Left renal pelvis (tissue), 4 donors: ENCODE data around the gene PSMC3IP. TPM values are rescaled to one million over a fixed set of nuclear protein-coding genes. Genes with fewer than 3 reads are reported as not detected.
"Not testable (repeated sequence)": the region's sequence is repeated elsewhere in the genome, so short reads cannot be mapped to it uniquely, and the experiment has no call there.

ENCODE experiments used
- DNase-seq, 4 donors: peaks; one replicate each; pipeline ENCODE4 v3.0.0-alpha.2; 2013; ENCODE audit warnings: low read depth in 4 of 4, low spot score in 3 of 4
- polyA plus RNA-seq, 4 donors: library from polyadenylated mRNA; unstranded; fragments of 120-200 nt; gene quantifications; one replicate each; pipeline ENCODE4 v1.2.1, GENCODE V29; 2013; ENCODE audit not compliant: insufficient read length in 4 of 4

The PSMC3IP gene
- polyA plus RNA-seq, 4 donors: 14.3 to 21.8 (median 18.6) TPM

DNA sequence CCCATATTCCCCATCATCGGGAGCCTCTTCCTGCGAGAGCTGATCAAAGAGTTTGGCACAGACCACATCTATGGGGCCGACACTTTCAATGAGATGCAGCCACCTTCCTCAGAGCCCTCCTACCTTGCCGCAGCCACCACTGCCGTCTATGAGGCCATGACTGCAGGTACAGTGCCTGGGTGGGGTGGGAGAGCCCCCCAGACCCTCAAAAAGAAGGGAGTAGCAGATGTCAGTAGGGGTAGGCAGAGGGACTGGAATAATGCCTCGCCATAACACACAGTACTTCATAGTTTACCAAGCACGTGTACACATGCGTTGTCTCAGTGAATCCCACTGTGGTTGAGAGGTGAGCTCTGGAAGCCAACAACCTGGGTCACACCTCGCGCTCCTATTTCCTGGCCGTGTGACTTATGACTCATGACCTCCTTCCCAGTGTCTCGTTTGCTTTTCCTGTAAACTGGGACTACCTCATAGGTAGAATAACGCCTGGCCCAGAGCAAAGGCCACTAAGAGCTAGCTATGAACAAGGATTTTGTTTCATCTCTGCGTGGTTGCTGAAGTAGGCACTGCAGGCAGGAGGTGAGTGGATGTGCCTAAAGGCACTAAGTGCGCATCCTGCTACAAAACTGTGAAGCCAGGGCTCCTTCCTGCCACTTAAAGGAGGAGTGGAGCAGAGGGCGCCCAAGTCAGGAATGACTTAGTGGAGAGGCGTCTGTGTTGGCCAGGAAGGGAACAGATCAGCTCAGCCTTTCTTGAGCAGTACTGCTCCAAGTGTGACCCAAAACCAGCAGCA lies 36.3 kb downstream of the PSMC3IP start:
- no peak for DNase-seq

DNA sequence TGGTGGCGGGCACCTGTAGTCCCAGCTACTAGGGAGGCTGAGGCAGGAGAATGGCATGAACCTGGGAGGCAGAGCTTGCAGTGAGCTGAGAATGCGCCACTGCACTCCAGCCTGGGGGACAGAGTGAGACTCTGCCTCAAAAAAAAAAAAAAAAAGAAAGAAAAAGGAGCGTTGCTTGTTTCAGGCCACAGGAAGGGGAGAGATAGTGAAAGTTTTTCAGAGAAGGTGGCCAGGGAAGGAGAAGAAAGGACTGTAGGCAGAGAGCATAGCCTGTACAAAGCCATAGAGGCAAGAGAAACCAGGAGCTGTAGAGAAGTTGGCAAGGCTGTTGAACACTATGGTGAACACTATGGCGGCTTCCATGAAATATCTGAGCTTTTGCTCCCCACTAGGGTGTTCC lies 37.0 kb downstream of the PSMC3IP start:
- DNase-seq: not testable (repeated sequence)

DNA sequence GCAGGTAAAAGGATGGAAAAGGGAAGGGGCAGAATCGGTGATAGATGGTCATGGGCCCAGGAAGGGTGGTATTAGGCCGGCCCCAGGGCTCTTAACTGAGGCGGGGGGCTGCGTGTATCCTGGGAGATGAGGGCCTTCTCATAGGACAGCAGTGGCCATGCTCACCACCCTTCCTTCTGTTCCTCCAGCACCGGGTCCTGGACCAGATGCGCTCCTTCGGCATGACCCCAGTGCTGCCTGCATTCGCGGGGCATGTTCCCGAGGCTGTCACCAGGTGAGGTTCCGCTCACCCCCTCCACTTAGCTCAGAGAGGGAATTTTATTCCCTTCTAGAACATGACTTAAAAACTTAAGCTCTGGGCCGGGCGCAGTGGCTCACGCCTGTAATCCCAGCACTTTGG lies 39.0 kb downstream of the PSMC3IP start:
- DNase-seq: no peak

DNA sequence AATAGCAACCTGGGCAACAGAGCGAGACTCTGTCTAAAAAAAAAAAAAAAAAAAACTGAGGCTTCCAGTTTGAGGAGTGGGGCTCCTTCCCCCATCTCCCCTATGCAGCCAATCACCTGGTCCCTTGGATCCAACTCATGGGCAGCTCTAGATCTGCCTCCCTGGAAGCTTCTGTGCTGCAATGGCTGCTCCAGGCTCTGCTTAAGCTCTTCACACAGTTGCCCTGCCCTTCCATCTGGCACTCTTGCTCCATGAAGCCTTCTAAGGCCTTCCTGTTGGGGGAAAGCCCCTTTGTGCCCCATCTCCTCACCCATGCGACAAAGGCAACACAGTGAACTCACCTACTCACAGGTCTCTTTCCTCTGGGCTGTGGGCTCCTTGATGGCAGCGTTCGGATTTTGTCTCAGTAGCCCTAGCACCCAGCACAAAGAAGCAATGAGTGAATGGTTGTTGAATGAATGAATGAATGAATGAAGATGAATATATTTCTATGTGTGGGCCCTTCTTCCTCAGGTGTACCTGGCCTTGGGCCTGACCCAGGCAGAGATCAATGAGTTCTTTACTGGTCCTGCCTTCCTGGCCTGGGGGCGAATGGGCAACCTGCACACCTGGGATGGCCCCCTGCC lies 39.6 kb downstream of the PSMC3IP start:
- no peak for DNase-seq

DNA sequence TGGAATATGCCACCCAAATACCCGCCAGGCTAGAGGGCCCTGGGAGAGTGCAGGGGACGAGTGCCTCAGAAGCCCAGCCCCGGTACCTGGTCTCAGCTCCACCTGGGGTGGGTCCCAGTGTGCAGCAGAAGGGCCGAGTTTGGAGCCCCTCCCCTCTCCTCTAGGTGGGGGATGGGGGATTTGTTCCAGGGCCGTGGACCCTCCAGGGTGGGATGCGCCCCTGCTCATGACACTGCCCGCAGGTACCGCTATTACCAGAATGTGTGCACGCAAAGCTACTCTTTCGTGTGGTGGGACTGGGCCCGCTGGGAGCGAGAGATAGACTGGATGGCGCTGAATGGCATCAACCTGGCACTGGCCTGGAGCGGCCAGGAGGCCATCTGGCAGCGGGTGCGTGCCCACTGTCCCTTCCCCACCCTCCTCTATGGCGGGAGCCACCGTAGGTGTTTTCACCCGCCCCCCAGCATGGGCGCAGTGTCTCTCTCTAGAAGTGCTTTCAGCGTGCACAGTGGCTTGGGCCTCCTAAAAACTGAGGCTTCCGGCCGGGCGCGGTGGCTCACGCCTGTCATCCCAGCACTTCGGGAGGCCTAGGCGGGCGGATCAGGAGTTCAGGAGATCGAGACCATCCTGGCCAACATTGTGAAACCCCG lies 40.2 kb downstream of the PSMC3IP start:
- no peak for DNase-seq

DNA sequence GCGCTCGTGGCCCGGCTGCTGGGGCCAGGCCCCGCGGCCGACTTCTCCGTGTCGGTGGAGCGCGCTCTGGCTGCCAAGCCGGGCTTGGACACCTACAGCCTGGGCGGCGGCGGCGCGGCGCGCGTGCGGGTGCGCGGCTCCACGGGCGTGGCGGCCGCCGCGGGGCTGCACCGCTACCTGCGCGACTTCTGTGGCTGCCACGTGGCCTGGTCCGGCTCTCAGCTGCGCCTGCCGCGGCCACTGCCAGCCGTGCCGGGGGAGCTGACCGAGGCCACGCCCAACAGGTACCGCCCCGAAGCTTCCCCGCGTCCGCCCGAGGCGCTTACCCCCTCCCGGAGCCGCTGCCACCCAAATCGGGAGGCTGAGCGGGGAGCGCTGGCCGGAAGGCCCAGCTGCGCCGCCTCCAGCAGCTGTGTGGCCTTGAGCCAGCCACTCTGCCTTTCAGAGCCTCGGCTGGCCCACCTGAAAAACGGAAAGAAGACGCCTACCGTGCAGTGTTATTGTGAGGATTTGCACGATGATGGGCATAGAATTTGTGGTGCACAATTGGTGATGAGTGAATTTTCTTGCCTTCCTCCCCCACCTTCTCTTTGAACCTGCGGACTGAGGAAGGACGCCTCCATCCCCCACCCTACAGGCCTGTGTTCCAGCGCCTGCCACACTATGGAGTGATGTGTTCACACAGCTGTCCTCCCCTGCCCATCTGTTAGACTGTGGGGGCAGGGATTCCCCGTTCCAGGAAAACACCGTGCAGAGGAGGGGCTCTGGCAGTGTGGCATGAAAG lies 41.0 kb downstream of the PSMC3IP start:
- no peak for DNase-seq

DNA sequence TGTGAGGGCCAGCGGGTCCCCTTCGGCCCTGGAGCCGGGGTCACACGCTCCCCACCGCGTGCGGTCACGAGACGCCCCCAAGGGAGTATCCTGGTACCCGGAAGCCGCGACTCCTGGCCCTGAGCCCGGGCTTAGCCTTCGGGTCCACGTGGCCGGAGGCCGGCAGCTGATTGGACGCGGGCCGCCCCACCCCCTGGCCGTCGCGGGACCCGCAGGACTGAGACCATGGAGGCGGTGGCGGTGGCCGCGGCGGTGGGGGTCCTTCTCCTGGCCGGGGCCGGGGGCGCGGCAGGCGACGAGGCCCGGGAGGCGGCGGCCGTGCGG lies 41.5 kb downstream of the PSMC3IP start, which contains the start of gene NAGLU:
Gene NAGLU, plus strand, starts transcription at position 194 of the 324 bp plus-strand sequence. Its CDS starts 32 bp downstream, at position 226.
- DNase-seq: peak in 1 of 4 donors; percentile 70

DNA sequence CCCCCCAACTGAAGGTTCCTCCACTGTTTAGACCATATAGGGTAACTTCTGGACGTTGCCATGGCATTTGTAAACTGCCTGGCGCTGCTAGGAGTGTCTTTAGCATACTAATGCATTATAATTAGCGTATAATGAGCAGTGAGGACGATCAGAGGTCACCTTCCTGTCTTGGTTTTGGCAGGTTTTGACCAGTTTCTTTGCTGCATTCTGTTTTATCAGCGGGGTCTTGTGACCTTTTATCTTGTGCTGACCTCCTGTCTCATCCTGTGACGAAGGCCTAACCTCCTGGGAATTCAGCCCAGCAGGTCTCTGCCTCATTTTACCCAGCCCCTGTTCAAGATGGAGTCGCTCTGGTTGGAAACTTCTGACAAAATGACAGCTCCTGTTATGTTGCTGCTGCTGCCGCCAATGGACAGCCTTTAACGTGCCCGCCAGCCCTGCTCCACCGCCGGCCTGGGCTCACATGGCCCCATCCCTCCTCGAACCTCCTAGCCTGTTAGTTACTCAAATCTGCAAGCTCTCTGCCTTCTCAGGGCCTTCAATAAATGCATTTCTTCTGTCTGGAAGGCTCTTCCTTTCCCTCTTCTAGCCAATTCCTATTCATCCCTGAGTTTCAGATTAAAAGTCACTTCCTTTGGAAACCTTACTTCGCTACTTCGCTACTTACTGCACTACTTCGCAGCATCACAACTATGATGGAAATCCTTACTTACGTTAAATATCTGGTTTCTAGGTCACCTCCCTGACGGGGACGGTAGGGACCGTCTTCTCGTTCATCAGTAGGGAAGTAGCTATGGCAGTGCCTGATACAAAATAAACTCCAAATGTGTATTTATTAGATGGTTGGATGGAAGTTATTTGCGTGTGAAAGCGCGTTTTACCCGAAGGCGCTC lies 42.1 kb downstream of the PSMC3IP start:
- no peak for DNase-seq

DNA sequence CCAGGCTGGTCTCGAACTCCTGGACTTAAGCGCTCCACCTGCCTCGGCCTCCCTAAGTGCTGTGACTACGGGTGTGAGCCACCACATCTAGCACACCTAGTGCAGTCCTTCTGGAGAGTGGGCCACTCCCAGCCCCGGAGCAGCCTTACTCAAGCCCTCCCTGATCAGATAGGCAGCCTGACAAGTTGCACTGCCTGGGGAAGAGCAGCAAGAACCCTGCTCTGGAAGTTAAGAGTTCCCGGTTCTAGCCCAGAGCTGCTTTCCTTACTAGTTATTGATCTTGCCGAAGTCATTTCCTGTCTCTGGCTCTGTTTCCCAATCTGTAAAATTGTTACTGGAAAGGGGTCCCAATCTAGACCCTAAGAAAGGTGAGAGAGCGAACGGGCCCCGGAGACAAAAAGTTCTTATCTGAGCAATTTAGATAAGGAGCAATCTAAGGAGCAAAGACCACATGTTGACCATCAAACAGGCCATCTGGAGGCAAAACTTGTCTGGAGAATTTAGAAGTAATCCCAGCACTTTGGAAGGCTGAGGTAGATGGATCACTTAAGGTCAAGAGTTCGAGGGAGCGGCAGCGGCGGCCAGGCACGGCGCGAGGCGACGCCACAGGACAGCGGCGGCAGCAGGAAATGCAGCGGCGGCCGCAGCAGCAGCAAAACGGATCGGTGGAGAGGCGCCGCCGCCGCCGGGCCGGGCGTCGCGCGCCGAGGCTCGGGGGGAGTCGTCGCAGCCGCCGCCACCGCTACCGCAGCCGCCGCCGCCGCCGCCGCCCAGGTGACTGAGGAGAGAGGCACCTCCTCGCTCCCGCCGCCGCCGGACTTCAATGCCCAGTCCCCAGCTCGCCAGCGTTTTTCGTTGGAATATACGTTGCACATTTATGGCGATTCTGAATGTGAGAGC lies 45.8 kb downstream of the PSMC3IP start:
- no peak for DNase-seq

DNA sequence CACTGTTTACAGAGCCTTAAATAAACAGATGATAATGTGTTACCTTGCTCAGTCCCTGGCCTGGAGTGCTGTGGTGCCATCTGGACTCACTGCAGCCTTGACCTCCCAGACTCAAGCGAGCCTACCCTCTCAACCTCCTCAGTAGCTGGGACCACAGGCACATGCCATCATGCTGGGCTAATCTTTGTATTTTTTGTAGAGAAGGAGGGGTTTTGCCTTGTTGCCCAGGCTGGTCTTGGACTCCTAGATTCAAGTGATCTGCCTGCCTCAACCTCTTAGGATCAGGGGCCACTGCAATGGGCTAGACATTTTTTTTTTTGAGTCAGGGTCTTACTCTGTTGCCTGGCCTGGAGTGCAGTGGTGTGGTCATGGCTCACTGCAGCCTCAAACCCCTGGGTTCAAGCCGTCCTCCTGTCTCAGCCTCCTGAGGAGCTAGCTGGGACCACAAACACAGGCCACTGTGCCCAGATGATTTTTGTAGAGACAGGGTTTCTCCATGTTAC lies 46.5 kb downstream of the PSMC3IP start:
- no peak for DNase-seq

DNA sequence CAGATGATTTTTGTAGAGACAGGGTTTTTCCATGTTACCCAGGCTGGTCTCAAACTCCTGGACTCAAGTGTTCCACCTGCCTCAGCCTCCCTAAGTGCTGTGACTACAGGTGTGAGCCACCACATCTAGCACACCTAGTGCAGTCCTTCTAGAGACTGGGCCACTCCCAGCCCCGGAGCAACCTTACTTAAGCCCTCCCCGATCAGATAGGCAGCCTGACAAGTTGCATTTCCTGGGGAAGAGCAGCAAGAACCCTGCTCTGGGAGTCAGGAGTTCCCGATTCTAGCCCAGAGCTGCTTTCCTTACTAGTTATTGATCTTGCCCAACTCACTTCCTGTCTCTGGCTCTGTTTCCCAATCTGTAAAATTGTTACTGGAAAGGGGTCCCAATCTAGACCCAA lies 48.5 kb downstream of the PSMC3IP start:
- DNase-seq: no peak

DNA sequence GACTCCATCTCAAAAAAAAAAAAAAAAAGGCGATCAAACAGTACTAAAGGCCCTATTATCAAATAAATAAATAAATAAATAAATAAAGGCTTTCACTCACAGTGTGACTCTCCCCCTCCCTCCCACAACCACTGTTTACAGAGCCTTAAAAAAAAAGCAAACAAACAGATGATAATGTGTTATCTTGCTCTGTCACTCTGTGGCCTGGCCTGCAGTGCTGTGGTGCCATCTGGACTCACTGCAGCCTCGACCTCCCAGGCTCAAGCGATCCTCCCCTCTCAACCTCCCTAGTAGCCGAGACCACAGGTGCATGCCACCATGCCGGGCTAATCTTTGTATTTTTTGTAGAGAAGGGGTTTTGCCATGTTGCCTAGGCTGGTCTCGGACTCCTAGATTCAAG lies 49.6 kb downstream of the PSMC3IP start:
- DNase-seq: no peak

DNA sequence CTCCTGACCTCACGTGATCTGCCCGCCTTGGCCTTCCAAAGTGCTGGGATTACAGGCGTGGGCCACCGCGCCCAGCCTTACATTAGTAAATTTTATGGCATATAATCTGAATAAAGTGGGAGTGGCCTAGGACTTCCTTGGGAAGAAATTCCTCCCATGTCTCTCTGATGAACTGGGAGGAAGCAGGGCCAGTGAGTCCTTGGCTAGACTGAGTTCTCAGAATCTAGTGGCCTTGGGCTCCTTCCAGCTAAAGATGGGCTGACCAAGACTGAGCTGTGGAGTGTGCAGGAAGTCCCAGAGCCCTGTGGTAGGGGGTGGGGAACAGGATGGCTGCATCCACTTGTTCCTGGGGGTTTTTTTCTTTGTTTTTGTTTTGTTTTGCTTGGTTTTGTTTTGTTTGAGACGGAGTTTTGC lies 51.5 kb downstream of the PSMC3IP start:
- no peak for DNase-seq

DNA sequence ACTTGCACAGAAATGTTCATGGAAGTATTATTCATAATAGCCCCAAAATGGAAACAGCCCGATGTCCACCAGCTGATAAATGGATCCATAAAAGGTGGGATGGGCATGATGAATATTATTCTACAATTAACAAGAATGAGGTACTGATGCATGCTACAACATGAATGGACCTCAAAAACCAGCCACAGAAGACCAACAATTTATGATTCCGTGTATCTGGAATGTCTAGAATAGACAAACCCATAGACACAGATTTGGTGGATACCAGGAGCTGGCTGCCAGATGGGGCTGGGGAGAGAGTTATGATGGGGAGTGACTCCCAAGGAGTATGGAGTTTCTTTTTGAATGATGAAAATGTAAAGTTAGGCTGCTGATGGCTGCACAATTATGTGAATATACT lies 52.3 kb downstream of the PSMC3IP start:
- no peak for DNase-seq

DNA sequence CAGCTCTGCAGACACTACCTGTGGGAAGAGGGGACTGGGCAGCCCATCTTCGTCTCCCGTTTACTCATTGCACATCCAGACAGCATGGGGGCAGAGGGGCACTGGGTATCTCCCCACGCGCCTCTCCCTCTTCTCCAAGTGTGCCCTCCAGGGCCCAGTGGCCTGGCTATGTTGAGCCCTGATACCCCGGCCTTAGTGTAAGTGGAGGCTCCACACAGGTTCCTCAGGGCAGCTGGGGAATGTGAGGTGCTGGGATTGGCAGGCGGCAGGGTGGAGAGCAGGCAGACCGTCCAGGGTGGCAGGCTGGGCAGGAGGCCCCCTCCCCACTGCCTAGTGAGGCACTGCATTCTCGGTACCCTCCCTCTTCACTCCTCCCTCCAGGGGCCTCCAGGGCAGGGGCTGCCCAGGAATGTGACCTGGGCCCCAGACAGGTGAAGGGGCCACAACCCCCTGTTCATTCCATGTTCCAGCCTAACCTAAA lies 54.7 kb downstream of the PSMC3IP start:
- DNase-seq: no peak
